ENCODE measurements around the gene CHST13. TPM values are rescaled to one million over a fixed set of nuclear protein-coding genes. Genes with fewer than 3 reads are reported as not detected.

CHST13 gene
- not detected for polyA plus RNA-seq (2012; ENCODE audit: insufficient read depth, insufficient read length, low read depth)

GRCh38 chr3:126523745-126524428 lies at the start of gene CHST13:
TSS of gene CHST13 (plus strand) at chr3:126524155. CDS start at chr3:126524333, 178 bp downstream.
- Histone ChIP-seq H3K36me3 (no peaks in the 10 kb centered on the region), H3K27me3 (peaks cover 16% of the 10 kb centered on the region), H3K9me3 (no peaks in the 10 kb centered on the region), H3K4me3 (ENCODE audit: low read depth, low read length) (peak within 1 kb of the TSS; percentile 58), H3K4me1 (no peaks in the 10 kb centered on the region)
- peak; percentile 76 for DNase-seq
- no peak for TF ChIP-seq CTCF (IDR thresholded peaks at IDR 0.05; ENCODE audit: low read depth, low read length)

GRCh38 chr3:126474498-126475412 lies 49.2 kb upstream of the CHST13 start:
- peaks cover 3% of the 10 kb centered on the region; the same call in 1 of the 2 replicates for H3K27me3 ChIP-seq
- H3K9me3 ChIP-seq = no peaks in the 10 kb centered on the region
- no peak; the same call in 1 of the 2 replicates for TF ChIP-seq CTCF (IDR thresholded peaks at IDR 0.05; ENCODE audit: low read depth, low read length)
- peak; percentile 57 for DNase-seq
- peaks cover 14% of the 10 kb centered on the region for H3K4me1 ChIP-seq
- H3K36me3 ChIP-seq = peaks cover 14% of the 10 kb centered on the region
- peak overlapping the region; percentile 89 for H3K4me3 ChIP-seq (ENCODE audit: low read depth, low read length)

- DNase-seq = peak; percentile 97
- peaks cover 3% of the 10 kb centered on the region; the same call in 1 of the 2 replicates for H3K27me3 ChIP-seq
- H3K4me3 ChIP-seq (ENCODE audit: low read depth, low read length) = peak within 1 kb of the TSS; percentile 89
- no peaks in the 10 kb centered on the region for H3K9me3 ChIP-seq
- peak; percentile 45 for TF ChIP-seq CTCF (IDR thresholded peaks at IDR 0.05; ENCODE audit: low read depth, low read length)
- H3K4me1 ChIP-seq = peaks cover 14% of the 10 kb centered on the region
- peaks cover 6% of the 10 kb centered on the region for H3K36me3 ChIP-seq
Observed at GRCh38 chr3:126475413-126476114, 48.4 kb upstream of the CHST13 start, which contains the start of gene ZXDC. TSS of gene ZXDC (minus strand) at chr3:126475891. CDS start at chr3:126475865, 26 bp downstream.

GRCh38 chr3:126476166-126477060 lies 47.5 kb upstream of the CHST13 start:
- Histone ChIP-seq H3K9me3 (no peaks in the 10 kb centered on the region), H3K27me3 (peaks cover 3% of the 10 kb centered on the region; the same call in 1 of the 2 replicates), H3K4me1 (peaks cover 14% of the 10 kb centered on the region), H3K4me3 (ENCODE audit: low read depth, low read length) (peak overlapping the region; percentile 73), H3K36me3 (no peaks in the 10 kb centered on the region; the same call in 1 of the 2 replicates)
- DNase-seq = peak; percentile 28
- TF ChIP-seq CTCF (IDR thresholded peaks at IDR 0.05; ENCODE audit: low read depth, low read length) = no peak

- no peak for DNase-seq
- no peak for TF ChIP-seq CTCF (IDR thresholded peaks at IDR 0.05; ENCODE audit: low read depth, low read length)
Observed at GRCh38 chr3:126477061-126477380, 46.9 kb upstream of the CHST13 start.

More at GRCh38 chr3:126477061-126477380, 46.9 kb upstream of the CHST13 start:
- H3K9me3 ChIP-seq = no peaks in the 10 kb centered on the region
- peaks cover 19% of the 10 kb centered on the region for H3K4me1 ChIP-seq
- H3K27me3 ChIP-seq = peaks cover 3% of the 10 kb centered on the region; the same call in 1 of the 2 replicates
- no peaks in the 10 kb centered on the region for H3K36me3 ChIP-seq
- H3K4me3 ChIP-seq (ENCODE audit: low read depth, low read length) = no peak overlapping the region

Measured in BE2C (cell line).